ENCODE measurements around the gene NDRG2.

Gene NDRG2

DNA sequence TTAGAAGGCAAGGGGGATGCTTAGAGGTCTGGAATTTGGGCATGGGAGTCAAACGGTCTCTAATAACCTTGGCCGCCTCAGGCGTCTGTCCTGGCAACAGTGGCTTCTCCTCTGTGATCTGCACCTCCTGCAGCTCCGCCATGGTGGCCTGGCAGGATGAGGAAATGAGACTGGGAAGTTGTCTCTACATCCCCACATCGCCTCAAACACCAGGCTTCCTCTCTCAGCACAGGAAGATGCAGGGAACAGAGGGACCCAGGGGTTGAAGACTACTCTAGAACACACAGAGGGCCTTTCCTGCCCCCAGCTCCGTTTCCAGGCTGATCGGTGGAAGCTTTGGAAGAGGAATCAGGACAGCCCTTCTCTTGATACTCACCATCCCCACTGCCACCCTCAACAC lies 1.7 kb downstream of the NDRG2 start:
- TF ChIP-seq, protein P1, sequence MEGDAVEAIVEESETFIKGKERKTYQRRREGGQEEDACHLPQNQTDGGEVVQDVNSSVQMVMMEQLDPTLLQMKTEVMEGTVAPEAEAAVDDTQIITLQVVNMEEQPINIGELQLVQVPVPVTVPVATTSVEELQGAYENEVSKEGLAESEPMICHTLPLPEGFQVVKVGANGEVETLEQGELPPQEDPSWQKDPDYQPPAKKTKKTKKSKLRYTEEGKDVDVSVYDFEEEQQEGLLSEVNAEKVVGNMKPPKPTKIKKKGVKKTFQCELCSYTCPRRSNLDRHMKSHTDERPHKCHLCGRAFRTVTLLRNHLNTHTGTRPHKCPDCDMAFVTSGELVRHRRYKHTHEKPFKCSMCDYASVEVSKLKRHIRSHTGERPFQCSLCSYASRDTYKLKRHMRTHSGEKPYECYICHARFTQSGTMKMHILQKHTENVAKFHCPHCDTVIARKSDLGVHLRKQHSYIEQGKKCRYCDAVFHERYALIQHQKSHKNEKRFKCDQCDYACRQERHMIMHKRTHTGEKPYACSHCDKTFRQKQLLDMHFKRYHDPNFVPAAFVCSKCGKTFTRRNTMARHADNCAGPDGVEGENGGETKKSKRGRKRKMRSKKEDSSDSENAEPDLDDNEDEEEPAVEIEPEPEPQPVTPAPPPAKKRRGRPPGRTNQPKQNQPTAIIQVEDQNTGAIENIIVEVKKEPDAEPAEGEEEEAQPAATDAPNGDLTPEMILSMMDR (IDR thresholded peaks at IDR 0.05; ENCODE audit: extremely low read depth, missing control alignments): no peak
- DNase-seq (ENCODE audit: low spot score): no peak

DNA sequence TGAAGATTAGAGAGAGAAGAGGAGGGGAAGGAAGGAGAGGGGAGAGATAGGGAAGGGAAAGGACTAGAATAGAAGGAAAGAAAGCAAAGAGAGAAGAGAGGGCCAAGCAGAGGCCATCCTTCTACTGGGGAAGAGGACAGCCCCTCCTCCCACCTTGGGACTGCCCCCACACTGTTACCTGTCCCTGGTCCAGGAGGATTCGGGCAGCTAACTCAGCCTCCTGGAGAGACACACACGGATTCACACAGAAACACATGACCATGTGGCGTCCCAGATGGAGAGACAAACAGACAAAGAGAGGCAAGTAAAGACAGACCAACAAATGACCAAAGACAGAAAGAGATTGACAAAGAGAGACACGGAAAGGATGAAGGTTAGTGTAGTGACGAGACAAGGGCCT lies 2.2 kb downstream of the NDRG2 start:
- TF ChIP-seq, protein P1 (IDR thresholded peaks at IDR 0.05; ENCODE audit: extremely low read depth, missing control alignments): no peak
- no peak for DNase-seq (ENCODE audit: low spot score)

DNA sequence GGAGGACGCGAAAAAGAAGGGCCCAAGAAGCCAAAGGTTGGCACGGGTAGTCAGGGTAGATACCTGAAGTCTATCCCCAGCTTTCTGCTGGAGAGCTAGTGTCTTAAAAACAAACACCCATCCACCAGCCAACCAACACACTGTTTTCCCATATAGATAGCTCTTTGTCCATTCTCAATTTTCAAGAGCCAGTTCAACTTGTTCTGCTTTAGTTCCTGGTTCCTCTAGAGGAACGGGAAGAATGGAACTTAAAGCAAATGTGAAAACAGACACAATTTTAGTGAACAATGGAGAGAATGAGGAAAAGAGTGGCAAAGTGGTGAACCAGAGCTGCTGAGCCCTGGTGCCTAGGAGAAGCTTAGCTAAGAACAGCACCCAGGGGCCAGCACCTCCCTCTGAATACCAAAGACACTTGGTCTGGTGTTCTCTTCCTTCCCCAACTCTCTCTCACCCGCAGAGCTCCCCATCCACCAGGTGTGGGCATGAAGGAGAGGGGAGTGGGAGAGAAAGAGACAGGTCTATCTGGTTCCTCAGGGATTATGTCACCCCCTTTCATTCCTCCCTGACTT lies 3.8 kb downstream of the NDRG2 start:
- TF ChIP-seq, protein P1 (IDR thresholded peaks at IDR 0.05; ENCODE audit: extremely low read depth, missing control alignments): no peak
- no peak for DNase-seq (ENCODE audit: low spot score)

DNA sequence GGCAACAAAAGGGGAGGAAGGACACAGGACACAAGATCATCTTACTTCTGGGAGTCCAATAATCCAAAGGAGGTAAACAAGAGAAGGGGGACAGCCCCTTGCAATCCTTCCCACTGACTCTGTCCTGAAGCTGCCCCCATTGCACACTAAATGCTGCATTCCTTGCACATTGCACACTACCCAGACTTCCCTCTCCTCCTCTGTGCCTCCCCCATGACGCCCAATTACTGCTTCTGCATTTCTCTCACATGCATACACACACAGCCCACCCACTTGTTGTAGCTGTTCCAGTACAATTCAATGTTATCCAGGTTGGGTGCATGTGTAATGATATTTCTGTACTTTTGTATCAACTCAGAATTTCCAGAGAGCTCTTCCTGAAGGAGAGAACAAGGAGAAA lies 5.5 kb downstream of the NDRG2 start:
- DNase-seq (ENCODE audit: low spot score): no peak
- TF ChIP-seq, protein P1 (IDR thresholded peaks at IDR 0.05; ENCODE audit: extremely low read depth, missing control alignments): no peak

DNA sequence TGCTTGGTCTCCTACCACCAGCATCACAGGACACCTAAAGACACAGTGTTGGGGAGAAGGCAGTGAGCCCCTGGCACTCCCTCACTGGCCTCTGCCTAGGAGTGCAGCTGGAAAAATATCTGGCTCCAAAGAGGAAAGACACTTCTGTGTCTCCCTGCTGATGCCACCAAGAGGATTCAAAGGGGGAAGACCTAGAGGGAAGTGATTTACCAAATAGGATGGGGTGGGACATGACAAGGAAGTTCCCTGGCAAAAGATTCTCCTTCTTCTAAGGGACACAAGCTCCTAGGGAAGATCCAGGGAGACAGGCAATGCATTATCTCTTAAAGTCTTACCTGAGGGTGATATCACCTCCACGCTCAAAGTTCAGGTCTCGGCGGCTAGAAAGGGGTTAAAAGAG lies 6.1 kb downstream of the NDRG2 start:
- no peak for DNase-seq (ENCODE audit: low spot score)
- TF ChIP-seq, protein P1 (IDR thresholded peaks at IDR 0.05; ENCODE audit: extremely low read depth, missing control alignments): no peak

DNA sequence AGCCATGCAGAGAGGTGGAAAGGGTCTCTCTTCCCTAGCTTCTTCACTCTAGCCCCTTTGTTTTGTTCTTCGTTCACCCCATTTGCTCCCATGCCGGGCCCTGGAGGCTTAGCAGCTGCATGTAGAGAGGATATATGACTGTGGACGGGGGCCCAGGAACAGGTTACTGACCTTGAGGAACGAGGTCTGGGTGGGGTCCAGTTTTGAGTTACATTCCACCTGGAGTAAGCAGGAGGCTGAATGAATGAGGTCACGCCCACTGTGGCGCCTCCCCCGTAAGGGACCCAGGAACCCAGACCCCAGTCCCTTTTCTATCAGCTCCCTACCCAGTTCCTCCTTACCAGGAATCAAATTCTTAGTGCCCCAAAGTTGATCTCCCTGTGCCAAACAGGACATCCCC lies 6.6 kb downstream of the NDRG2 start:
- no peak for DNase-seq (ENCODE audit: low spot score)
- TF ChIP-seq, protein P1 (IDR thresholded peaks at IDR 0.05; ENCODE audit: extremely low read depth, missing control alignments): no peak

DNA sequence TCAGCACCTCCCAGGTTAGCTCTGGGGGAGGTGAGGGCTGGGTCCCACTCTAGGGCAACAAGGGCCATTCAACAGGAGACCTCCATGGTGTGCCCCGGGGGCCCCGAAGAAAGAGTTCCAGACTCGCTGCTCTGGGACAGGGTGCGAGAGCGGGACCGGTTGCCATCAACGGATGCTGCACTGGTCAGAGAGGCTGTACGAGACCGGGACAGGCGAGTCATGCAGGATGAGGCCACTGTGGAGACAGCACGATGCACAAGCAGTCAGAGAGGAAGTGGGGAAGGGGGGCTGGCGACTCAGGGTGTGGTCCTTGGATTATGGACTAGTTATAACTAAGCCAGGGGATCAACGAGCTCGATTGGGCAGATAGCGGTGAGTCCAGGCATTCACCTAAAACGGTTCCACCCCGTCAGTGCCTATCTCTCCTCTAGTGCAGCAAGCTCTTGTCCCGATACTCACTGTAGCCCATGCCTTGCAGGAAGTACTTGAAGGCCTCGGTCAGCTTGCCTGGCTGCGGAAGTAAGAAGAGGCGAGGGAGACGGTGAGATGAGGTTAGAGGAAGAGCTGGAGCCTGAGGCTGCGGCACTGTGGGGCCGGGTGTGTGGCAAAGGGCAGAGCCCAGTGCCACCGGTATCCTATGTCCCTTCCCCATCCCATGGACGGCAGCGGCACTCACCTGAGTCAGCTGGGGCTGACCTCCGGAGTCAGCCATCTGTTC lies 7.2 kb downstream of the NDRG2 start:
- TF ChIP-seq, protein P1 (IDR thresholded peaks at IDR 0.05; ENCODE audit: extremely low read depth, missing control alignments): no peak
- no peak for DNase-seq (ENCODE audit: low spot score)
